Measurements from ENCODE around the gene OGN. TPM values are rescaled to one million over a fixed set of nuclear protein-coding genes. Genes with fewer than 3 reads are reported as not detected.

OGN gene
- total and polyA plus RNA-seq, 2 of the 13 experiments (the other 11 are each of a cell fraction or from before 2014, with no cell fraction given): not detected

DNA sequence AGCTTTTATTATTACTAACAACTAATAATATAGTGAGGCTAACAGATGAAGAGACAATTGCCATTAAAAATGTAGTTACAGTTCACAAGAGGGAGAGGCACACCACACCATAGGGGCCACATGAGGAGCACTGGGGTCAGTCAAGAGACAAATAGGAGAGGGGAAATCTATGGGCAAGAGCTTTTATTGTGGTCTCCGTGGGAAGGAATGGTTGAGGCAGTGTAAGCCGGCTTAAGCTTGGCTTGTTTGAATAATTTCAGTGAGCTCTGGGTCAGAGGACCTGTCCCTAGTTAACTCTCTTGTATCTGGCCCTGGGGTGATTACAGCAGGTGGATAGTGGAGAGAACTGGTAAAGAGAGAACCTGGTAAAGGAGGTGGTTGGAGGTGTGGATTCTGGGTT, 35.3 kb downstream of the OGN start:
- Histone ChIP-seq H3K4me3 (replicated peaks in 1 of 3; ENCODE audit: insufficient read depth in 1 of 3, low read depth in 2 of 3, low read length in 3 of 3) (no peak overlapping the region), H3K27me3 (ENCODE audit: control insufficient read depth in 1 of 2, insufficient read depth in 2 of 2, low read length in 2 of 2) (no peaks in the 10 kb centered on the region), H3K4me2 (ENCODE audit: low read depth, low read length) (no peak overlapping the region), H3K79me2 (ENCODE audit: insufficient read depth, low read length) (no peaks in the 10 kb centered on the region), H3K9me3 (ENCODE audit: low read length) (peaks cover 6% of the 10 kb centered on the region; the same call in 1 of the 2 replicates), H3K4me1 (ENCODE audit: insufficient read depth, low read length) (no peaks in the 10 kb centered on the region), H2AFZ (ENCODE audit: low read length) (no peak overlapping the region), H3K36me3 (replicated peaks in 1 of 2; ENCODE audit: control insufficient read depth in 1 of 2, insufficient read depth in 2 of 2, low read length in 2 of 2) (no peaks in the 10 kb centered on the region), H4K20me1 (ENCODE audit: insufficient read depth, low read length) (no peaks in the 10 kb centered on the region), H3K9ac (ENCODE audit: insufficient read depth, low read depth, low read length) (no peak overlapping the region), H3K27ac (ENCODE audit: extremely low read length, insufficient read depth, low read length) (no peak overlapping the region)
- no peak for ATAC-seq
- WGBS (ENCODE audit: low lambda C conversion rate): 58% methylated on average over 2 of the region's 2 CpGs
- BruUV-seq (replicated peaks): no TSS peak
- intact Hi-C loops (cut with micrococcal nuclease; ENCODE audit: unreplicated experiment): no loop called here
- DNase-seq (ENCODE audit: low spot score): no peak
- FAIRE-seq: no peak
- POLR2A ChIA-PET: no interaction called here
- CTCF ChIA-PET (ENCODE audit: low intra/inter-chr PET ratio, low total read pairs): no interaction called here
- TF ChIP-seq ZBTB3 (CRISPR knock-in tag; IDR thresholded peaks at IDR 0.05; ENCODE audit: borderline replicate concordance, low read depth) (no peak), KLF6 (CRISPR knock-in tag; IDR thresholded peaks at IDR 0.05) (no peak), KAT7 (CRISPR knock-in tag; IDR thresholded peaks at IDR 0.05; ENCODE audit: borderline replicate concordance) (no peak), ZNF432 (CRISPR knock-in tag; IDR thresholded peaks at IDR 0.05; ENCODE audit: borderline replicate concordance) (no peak), CCDC6 (CRISPR knock-in tag; IDR thresholded peaks at IDR 0.05) (no peak), KLF15 (CRISPR knock-in tag; IDR thresholded peaks at IDR 0.05; ENCODE audit: borderline replicate concordance) (no peak)
- TF ChIP-seq, protein P1, sequence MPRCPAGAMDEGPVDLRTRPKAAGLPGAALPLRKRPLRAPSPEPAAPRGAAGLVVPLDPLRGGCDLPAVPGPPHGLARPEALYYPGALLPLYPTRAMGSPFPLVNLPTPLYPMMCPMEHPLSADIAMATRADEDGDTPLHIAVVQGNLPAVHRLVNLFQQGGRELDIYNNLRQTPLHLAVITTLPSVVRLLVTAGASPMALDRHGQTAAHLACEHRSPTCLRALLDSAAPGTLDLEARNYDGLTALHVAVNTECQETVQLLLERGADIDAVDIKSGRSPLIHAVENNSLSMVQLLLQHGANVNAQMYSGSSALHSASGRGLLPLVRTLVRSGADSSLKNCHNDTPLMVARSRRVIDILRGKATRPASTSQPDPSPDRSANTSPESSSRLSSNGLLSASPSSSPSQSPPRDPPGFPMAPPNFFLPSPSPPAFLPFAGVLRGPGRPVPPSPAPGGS (CRISPR knock-in tag; IDR thresholded peaks at IDR 0.05): no peak
- TF ChIP-seq, protein P2, sequence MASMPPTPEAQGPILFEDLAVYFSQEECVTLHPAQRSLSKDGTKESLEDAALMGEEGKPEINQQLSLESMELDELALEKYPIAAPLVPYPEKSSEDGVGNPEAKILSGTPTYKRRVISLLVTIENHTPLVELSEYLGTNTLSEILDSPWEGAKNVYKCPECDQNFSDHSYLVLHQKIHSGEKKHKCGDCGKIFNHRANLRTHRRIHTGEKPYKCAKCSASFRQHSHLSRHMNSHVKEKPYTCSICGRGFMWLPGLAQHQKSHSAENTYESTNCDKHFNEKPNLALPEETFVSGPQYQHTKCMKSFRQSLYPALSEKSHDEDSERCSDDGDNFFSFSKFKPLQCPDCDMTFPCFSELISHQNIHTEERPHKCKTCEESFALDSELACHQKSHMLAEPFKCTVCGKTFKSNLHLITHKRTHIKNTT (CRISPR knock-in tag; IDR thresholded peaks at IDR 0.05): no peak
- in situ Hi-C loops (cut with HindIII; ENCODE audit: extremely low pct_ligation_motif_present, low pct_unique_long_range_greater_than_20kb): no loop called here

Measured in HepG2 (cell line).